HEK293 (cell line): Measurements from ENCODE around the gene USP12.

Experiments
- CTCF ChIA-PET: fragments of 350-600 bp; formaldehyde crosslinking; extraction: SDS; loops from one replicate; lab custom pipeline; 2021; ENCODE audit warnings: antibody characterized with exemption; lab: Yijun Ruan, JAX
- POLR2A ChIA-PET: fragments of 300-600 bp; formaldehyde crosslinking; extraction: SDS; loops from one replicate; lab custom pipeline; 2020; ENCODE audit warnings: antibody characterized with exemption, inconsistent platforms; lab: Yijun Ruan, JAX
- H3K27ac ChIP-seq: fragments of 200-500 bp; sonication (Bioruptor generic); 2 replicates; pipeline ENCODE4 v1.5.1; 2014; ENCODE audit warnings: low read depth, low read length, control low read depth, inconsistent platforms; ENCODE audit errors: extremely low read depth
- H3K36me3 ChIP-seq, 2 experiments: fragments of 200-500 bp in 1 of 2; sonication (Bioruptor generic) in 1 of 2; 1 replicate in 1 of 2; 2 replicates in 1 of 2; pipeline ENCODE4 v1.5.1; 2014 to 2017; ENCODE audit warnings: inconsistent platforms in 2 of 2, low read length in 2 of 2; ENCODE audit not compliant: control insufficient read depth in 2 of 2, insufficient read depth in 1 of 2
- H3K4me1 ChIP-seq: fragments of 200-500 bp; sonication (Bioruptor generic); 2 replicates; pipeline ENCODE4 v1.5.1; 2014; ENCODE audit warnings: mild to moderate bottlenecking, low read length, inconsistent platforms; ENCODE audit not compliant: control insufficient read depth, insufficient read depth
- H3K4me3 ChIP-seq: 2 replicates; pipeline ENCODE4 v1.5.1; 2011; ENCODE audit warnings: low read depth, mild to moderate bottlenecking, control low read depth, low read length, moderate library complexity
- H3K9me3 ChIP-seq: fragments of 200-500 bp; sonication (Bioruptor generic); 2 replicates; pipeline ENCODE4 v1.5.1; 2014; ENCODE audit warnings: low read depth, low read length, inconsistent platforms; ENCODE audit not compliant: control insufficient read depth, insufficient read depth
- GLI2 ChIP-seq: fragments of 450-650 bp; formaldehyde crosslinking; IDR thresholded peaks from 2 replicates; pipeline ENCODE4; 2017; ENCODE audit warnings: missing biosample characterization, missing genetic modification characterization, low read depth, borderline replicate concordance
- GLIS1 ChIP-seq: fragments of 450-650 bp; formaldehyde crosslinking; IDR thresholded peaks from 2 replicates; pipeline ENCODE4 v1.5.1; 2016; ENCODE audit warnings: missing biosample characterization, missing genetic modification characterization
- KLF1 ChIP-seq: fragments of 450-650 bp; formaldehyde crosslinking; IDR thresholded peaks from 2 replicates; pipeline ENCODE4 v1.5.1; 2016; ENCODE audit warnings: missing biosample characterization, missing genetic modification characterization
- KLF8 ChIP-seq: fragments of 450-650 bp; formaldehyde crosslinking; IDR thresholded peaks from 2 replicates; pipeline ENCODE4 v1.5.1; 2016; ENCODE audit warnings: missing biosample characterization, missing genetic modification characterization
- PBX3 ChIP-seq: sonication (generic); formaldehyde crosslinking; IDR thresholded peaks from 2 replicates; pipeline ENCODE4 v1.8.1; 2022; ENCODE audit warnings: mild to moderate bottlenecking, moderate library complexity, missing genetic modification reagents
- PRDM1 ChIP-seq: fragments of 450-650 bp; formaldehyde crosslinking; IDR thresholded peaks from 2 replicates; pipeline ENCODE4; 2016; ENCODE audit warnings: missing biosample characterization, missing genetic modification characterization
- REST ChIP-seq: fragments of 450-650 bp; formaldehyde crosslinking; IDR thresholded peaks from 2 replicates; pipeline ENCODE4 v1.5.1; 2016; ENCODE audit warnings: missing biosample characterization, missing genetic modification characterization
- ZBTB11 ChIP-seq: fragments of 450-650 bp; formaldehyde crosslinking; conservative IDR thresholded peaks from 2 replicates; pipeline ENCODE4 v1.5.1; 2016; ENCODE audit warnings: low read depth, missing biosample characterization, missing genetic modification characterization
- ZBTB20 ChIP-seq: fragments of 450-650 bp; formaldehyde crosslinking; IDR thresholded peaks from 2 replicates; pipeline ENCODE4 v1.5.1; 2016; ENCODE audit warnings: missing biosample characterization, missing genetic modification characterization
- ZBTB21 ChIP-seq: fragments of 450-650 bp; formaldehyde crosslinking; IDR thresholded peaks from 2 replicates; pipeline ENCODE4 v1.5.1; 2017; ENCODE audit warnings: missing biosample characterization, missing genetic modification characterization
- ZNF140 ChIP-seq: fragments of 450-650 bp; formaldehyde crosslinking; IDR thresholded peaks from 2 replicates; pipeline ENCODE4 v1.5.1; 2016; ENCODE audit warnings: missing biosample characterization, missing genetic modification characterization
- ZNF24 ChIP-seq: fragments of 450-650 bp; formaldehyde crosslinking; IDR thresholded peaks from 2 replicates; pipeline ENCODE4 v1.5.1; 2016; ENCODE audit warnings: missing biosample characterization, missing genetic modification characterization
- ZNF362 ChIP-seq: fragments of 450-650 bp; formaldehyde crosslinking; IDR thresholded peaks from 2 replicates; pipeline ENCODE4 v1.5.1; 2016; ENCODE audit warnings: missing biosample characterization, missing genetic modification characterization
- ZNF391 ChIP-seq: fragments of 450-650 bp; formaldehyde crosslinking; IDR thresholded peaks from 2 replicates; pipeline ENCODE4 v1.5.1; 2016; ENCODE audit warnings: low read depth, missing biosample characterization, missing genetic modification characterization, borderline replicate concordance
- ZNF426 ChIP-seq: fragments of 450-650 bp; formaldehyde crosslinking; IDR thresholded peaks from 2 replicates; pipeline ENCODE4 v1.5.1; 2017; ENCODE audit warnings: missing biosample characterization, missing genetic modification characterization, mild to moderate bottlenecking, inconsistent platforms, moderate library complexity
- ZNF621 ChIP-seq: fragments of 450-650 bp; formaldehyde crosslinking; IDR thresholded peaks from 2 replicates; pipeline ENCODE4 v1.5.1; 2017; ENCODE audit warnings: missing biosample characterization, missing genetic modification characterization
- ZNF623 ChIP-seq: fragments of 450-650 bp; formaldehyde crosslinking; IDR thresholded peaks from 2 replicates; pipeline ENCODE4 v1.5.1; 2016; ENCODE audit warnings: missing biosample characterization, missing genetic modification characterization
- ZNF837 ChIP-seq: fragments of 450-650 bp; formaldehyde crosslinking; IDR thresholded peaks from 2 replicates; pipeline ENCODE4 v1.5.1; 2016; ENCODE audit warnings: missing biosample characterization, missing genetic modification characterization
- ZSCAN16 ChIP-seq: fragments of 450-650 bp; formaldehyde crosslinking; IDR thresholded peaks from 2 replicates; pipeline ENCODE4 v1.5.1; 2016; ENCODE audit warnings: missing biosample characterization, missing genetic modification characterization
- TF ChIP-seq, protein P1 (sequence below): fragments of 450-650 bp; formaldehyde crosslinking; IDR thresholded peaks from 2 replicates; pipeline ENCODE4 v1.5.1; 2016; ENCODE audit warnings: missing biosample characterization, missing genetic modification characterization, borderline replicate concordance
- TF ChIP-seq, protein P2 (sequence below): fragments of 450-650 bp; formaldehyde crosslinking; IDR thresholded peaks from 2 replicates; pipeline ENCODE4 v1.5.1; 2017; ENCODE audit warnings: missing biosample characterization, missing genetic modification characterization

USP12 gene

DNA sequence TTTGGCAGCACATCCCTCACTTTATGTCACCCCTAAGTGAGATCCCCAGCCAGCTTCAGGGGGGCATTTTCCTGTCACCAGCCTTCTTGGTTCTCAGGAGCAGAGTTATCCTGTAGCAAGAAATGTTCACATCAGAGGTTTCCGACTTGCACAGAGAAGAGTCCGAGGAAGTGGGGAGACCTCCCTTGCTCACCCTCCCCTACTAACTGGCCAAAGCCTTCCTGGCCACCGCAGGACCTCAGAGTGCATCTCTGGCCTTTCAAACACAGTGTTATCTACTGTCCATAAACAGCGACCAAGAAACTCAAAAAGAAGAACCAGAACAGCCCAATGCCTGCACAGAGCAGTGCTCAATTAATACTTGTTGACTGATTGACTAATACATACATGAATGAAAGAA, 134.4 kb downstream of the USP12 start:
- ChIA-PET POLR2A (no interaction called here), CTCF (interaction anchor here (0.9 kb wide), 1 partner anchor 90 kb away, joined by 3 read pairs; no protein-coding TSS in a partner anchor)
- Histone ChIP-seq H3K27ac (no peak overlapping the region), H3K4me1 (0 out of 2 replicates have a peak, but pooled peaks cover 4% of the 10 kb centered on the region), H3K36me3 (no peaks in the 10 kb centered on the region), H3K4me3 (no peak overlapping the region), H3K9me3 (no peaks in the 10 kb centered on the region)
- TF ChIP-seq ZBTB20 (no peak), ZNF837 (tag by site-specific recombination) (no peak), ZNF140 (tag by site-specific recombination) (no peak), ZSCAN16 (tag by site-specific recombination) (no peak), ZBTB21 (tag by site-specific recombination) (no peak), GLIS1 (no peak), ZNF621 (tag by site-specific recombination) (no peak), KLF1 (tag by site-specific recombination) (no peak), ZNF24 (tag by site-specific recombination) (no peak), ZNF362 (no peak), ZNF426 (tag by site-specific recombination) (no peak)
- TF ChIP-seq, protein P1, sequence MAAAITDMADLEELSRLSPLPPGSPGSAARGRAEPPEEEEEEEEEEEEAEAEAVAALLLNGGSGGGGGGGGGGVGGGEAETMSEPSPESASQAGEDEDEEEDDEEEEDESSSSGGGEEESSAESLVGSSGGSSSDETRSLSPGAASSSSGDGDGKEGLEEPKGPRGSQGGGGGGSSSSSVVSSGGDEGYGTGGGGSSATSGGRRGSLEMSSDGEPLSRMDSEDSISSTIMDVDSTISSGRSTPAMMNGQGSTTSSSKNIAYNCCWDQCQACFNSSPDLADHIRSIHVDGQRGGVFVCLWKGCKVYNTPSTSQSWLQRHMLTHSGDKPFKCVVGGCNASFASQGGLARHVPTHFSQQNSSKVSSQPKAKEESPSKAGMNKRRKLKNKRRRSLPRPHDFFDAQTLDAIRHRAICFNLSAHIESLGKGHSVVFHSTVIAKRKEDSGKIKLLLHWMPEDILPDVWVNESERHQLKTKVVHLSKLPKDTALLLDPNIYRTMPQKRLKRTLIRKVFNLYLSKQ (tag by site-specific recombination): no peak
- TF ChIP-seq, protein P2, sequence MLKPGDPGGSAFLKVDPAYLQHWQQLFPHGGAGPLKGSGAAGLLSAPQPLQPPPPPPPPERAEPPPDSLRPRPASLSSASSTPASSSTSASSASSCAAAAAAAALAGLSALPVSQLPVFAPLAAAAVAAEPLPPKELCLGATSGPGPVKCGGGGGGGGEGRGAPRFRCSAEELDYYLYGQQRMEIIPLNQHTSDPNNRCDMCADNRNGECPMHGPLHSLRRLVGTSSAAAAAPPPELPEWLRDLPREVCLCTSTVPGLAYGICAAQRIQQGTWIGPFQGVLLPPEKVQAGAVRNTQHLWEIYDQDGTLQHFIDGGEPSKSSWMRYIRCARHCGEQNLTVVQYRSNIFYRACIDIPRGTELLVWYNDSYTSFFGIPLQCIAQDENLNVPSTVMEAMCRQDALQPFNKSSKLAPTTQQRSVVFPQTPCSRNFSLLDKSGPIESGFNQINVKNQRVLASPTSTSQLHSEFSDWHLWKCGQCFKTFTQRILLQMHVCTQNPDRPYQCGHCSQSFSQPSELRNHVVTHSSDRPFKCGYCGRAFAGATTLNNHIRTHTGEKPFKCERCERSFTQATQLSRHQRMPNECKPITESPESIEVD (tag by site-specific recombination): no peak

DNA sequence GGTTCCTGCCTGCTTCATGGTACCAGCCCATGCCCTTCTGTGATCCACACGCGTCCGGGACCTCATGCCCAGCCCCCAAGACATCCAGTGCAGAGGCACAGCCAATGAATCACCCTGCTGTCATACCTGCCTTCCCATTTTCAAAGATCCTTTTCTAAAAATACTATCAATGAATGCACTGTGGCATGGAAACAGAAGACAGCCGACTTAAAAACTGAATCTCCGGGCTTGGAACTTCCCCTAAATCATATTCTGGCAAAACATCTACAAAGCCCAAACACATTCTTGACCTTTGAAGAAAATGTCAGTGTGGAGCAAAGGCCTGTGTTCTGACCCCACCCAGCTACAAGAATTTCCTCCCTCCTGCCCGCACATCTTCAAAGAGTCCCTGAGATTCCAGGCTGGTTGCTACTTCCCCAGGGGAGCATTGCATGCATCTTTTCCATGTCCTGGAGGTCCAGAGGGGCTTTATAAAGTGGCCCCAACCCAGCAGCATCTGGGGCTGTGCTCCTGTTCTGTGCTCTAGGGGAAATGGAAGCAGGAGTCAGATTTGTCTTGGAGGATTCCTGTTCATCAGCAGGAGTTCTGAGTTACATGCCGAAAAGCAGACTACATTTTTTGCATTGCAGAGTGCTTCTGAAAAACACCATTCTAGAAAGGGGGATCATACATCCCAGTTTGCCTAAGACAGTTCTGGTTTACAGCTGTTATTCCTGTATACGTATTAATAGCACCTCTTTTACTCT, 135.2 kb downstream of the USP12 start:
- Histone ChIP-seq H3K4me3 (no peak overlapping the region), H3K27ac (no peak overlapping the region), H3K9me3 (no peaks in the 10 kb centered on the region), H3K4me1 (0 out of 2 replicates have a peak, but pooled peaks cover 4% of the 10 kb centered on the region), H3K36me3 (no peaks in the 10 kb centered on the region)
- ChIA-PET POLR2A (no interaction called here), CTCF (no interaction called here)
- TF ChIP-seq ZNF623 (tag by site-specific recombination) (no peak), PRDM1 (no peak), KLF8 (tag by site-specific recombination) (no peak), GLI2 (no peak), ZBTB11 (tag by site-specific recombination) (no peak), ZNF391 (tag by site-specific recombination) (no peak), KLF1 (tag by site-specific recombination) (no peak), REST (tag by site-specific recombination) (no peak), PBX3 (CRISPR knock-in tag) (no peak)
